ENCODE data around the gene ADAMTSL1.

GRCh38 chr9:18788256-18788655, 314.3 kb downstream of the ADAMTSL1 start:
- TF ChIP-seq EZH2phosphoT487 (IDR thresholded peaks at IDR 0.05; ENCODE audit: borderline replicate concordance) = no peak
- TF ChIP-seq YY1 (IDR thresholded peaks at IDR 0.05; ENCODE audit: extremely low read depth, insufficient replicate concordance, low read depth, low read length) = no peak
- no peak for TF ChIP-seq ZNF274 (IDR thresholded peaks at IDR 0.05; ENCODE audit: low read depth, low read length)
- TF ChIP-seq POLR2A (IDR thresholded peaks at IDR 0.05; ENCODE audit: borderline replicate concordance, extremely low read depth, insufficient read depth, insufficient read length) = no peak
- TF ChIP-seq EGR1 (IDR thresholded peaks at IDR 0.05; ENCODE audit: low read depth) = no peak
- no peak for TF ChIP-seq SP1 (IDR thresholded peaks at IDR 0.05; ENCODE audit: low read depth)
- no peak for TF ChIP-seq CTCF (IDR thresholded peaks at IDR 0.05 in 2 of 3, conservative IDR thresholded peaks at IDR 0.05 in 1 of 3; ENCODE audit: borderline replicate concordance in 1 of 3, insufficient read depth in 1 of 3, low read depth in 2 of 3, low read length in 2 of 3)
- no peak for TF ChIP-seq POLR2AphosphoS5 (IDR thresholded peaks at IDR 0.05; ENCODE audit: low read depth, low read length)
- TF ChIP-seq MAX (IDR thresholded peaks at IDR 0.05) = no peak
- TF ChIP-seq SIN3A (IDR thresholded peaks at IDR 0.05; ENCODE audit: low read depth) = no peak
- TF ChIP-seq SRF (IDR thresholded peaks at IDR 0.05; ENCODE audit: low read depth) = no peak
- TF ChIP-seq TCF7L2 (IDR thresholded peaks at IDR 0.05; ENCODE audit: borderline replicate concordance, extremely low read depth, insufficient read depth, insufficient read length) = no peak
